PFSK-1 (cell line): ENCODE results near the gene UQCRFS1.

Experiments
- POLR2AphosphoS5 ChIP-seq: IDR thresholded peaks from 2 replicates; pipeline ENCODE4 v1.6.1; 2012; ENCODE audit warnings: low read depth, mild to moderate bottlenecking, control low read depth, low read length, moderate library complexity
- TF ChIP-seq, protein P1 (sequence below), 2 experiments: IDR thresholded peaks; 2 replicates each; pipeline versions ENCODE4 v1.6.1 to v1.8.0; 2011 to 2012; ENCODE audit warnings: low read depth in 2 of 2, low read length in 2 of 2, control low read depth in 1 of 2, inconsistent platforms in 1 of 2, mild to moderate bottlenecking in 1 of 2, moderate library complexity in 1 of 2; ENCODE audit not compliant: insufficient read depth in 1 of 2

DNA sequence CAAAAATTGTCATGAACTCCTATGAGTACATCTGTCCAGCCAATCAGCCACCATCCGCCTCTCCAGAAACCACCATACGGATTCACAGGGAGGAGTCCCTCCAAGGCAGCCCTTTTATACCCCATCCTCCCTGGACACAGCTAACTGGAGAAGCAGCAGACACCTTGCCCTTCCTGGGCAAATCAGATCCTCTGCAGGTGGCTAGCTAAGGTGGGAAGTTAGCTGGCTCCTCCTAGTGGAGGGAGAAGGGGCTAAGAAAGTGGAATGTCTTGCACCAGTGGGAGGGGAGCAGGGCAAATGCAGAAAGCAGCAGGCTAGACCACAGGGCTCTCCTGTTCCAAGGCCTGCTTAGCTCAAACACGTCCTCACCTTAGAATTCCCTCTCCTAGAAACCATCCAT, 46.2 kb upstream of the UQCRFS1 start:
- TF ChIP-seq POLR2AphosphoS5 = no peak
- TF ChIP-seq, protein P1, sequence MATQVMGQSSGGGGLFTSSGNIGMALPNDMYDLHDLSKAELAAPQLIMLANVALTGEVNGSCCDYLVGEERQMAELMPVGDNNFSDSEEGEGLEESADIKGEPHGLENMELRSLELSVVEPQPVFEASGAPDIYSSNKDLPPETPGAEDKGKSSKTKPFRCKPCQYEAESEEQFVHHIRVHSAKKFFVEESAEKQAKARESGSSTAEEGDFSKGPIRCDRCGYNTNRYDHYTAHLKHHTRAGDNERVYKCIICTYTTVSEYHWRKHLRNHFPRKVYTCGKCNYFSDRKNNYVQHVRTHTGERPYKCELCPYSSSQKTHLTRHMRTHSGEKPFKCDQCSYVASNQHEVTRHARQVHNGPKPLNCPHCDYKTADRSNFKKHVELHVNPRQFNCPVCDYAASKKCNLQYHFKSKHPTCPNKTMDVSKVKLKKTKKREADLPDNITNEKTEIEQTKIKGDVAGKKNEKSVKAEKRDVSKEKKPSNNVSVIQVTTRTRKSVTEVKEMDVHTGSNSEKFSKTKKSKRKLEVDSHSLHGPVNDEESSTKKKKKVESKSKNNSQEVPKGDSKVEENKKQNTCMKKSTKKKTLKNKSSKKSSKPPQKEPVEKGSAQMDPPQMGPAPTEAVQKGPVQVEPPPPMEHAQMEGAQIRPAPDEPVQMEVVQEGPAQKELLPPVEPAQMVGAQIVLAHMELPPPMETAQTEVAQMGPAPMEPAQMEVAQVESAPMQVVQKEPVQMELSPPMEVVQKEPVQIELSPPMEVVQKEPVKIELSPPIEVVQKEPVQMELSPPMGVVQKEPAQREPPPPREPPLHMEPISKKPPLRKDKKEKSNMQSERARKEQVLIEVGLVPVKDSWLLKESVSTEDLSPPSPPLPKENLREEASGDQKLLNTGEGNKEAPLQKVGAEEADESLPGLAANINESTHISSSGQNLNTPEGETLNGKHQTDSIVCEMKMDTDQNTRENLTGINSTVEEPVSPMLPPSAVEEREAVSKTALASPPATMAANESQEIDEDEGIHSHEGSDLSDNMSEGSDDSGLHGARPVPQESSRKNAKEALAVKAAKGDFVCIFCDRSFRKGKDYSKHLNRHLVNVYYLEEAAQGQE (IDR thresholded peaks at IDR 0.05; ENCODE audit: insufficient read depth in 1 of 2, low read depth in 2 of 2, low read length in 2 of 2) = no peak
